HepG2 (cell line): ENCODE data around the gene OSBPL9. TPM values are rescaled to one million over a fixed set of nuclear protein-coding genes. Genes with fewer than 3 reads are reported as not detected.

Experiments
- ATAC-seq: fragments of 200-7000 bp; cut with Tn5 transposase; 3 replicates; pipeline ENCODE4 v1.9.1; 2020; ENCODE audit warnings: mild to moderate bottlenecking, moderate library complexity
- BruUV-seq: library from RNA; stranded (reverse); fragments of 400-500 nt; replicated peaks from 2 replicates; lab custom pipeline; 2021; lab: Mats Ljungman, UMichigan
- CTCF ChIA-PET: fragments of 300-600 bp; formaldehyde crosslinking; extraction: SDS; loops from one replicate; lab custom pipeline; 2021; ENCODE audit warnings: low total read pairs, inconsistent platforms, low intra/inter-chr PET ratio; lab: Yijun Ruan, JAX
- POLR2A ChIA-PET: fragments of 350-600 bp; sonication (Branson Sonifier 250); formaldehyde crosslinking; loops from one replicate; lab custom pipeline; 2020; ENCODE audit warnings: antibody characterized with exemption, inconsistent platforms; lab: Yijun Ruan, JAX
- DNase-seq: peaks from one replicate; pipeline ENCODE4 v3.0.0-alpha.2; 2015; ENCODE audit warnings: low spot score
- FAIRE-seq: peaks from 3 replicates; lab custom pipeline; 2011; peaks lifted over from hg19 to GRCh38; lab: Jason Lieb, UNC
- H2AFZ ChIP-seq: one replicate; pipeline ENCODE4 v1.6.1; 2011; ENCODE audit warnings: low read length, inconsistent platforms
- H3K27ac ChIP-seq: fragments of 300-600 bp; 3 replicates; pipeline ENCODE4 v1.8.0; 2011; ENCODE audit warnings: mixed run types, mild to moderate bottlenecking, mixed read lengths, low read length, inconsistent platforms; ENCODE audit not compliant: insufficient read depth; ENCODE audit errors: extremely low read length
- H3K27me3 ChIP-seq, 2 experiments: fragments of 200-600 bp in 1 of 2; 2 replicates in 1 of 2; 3 replicates in 1 of 2; pipeline versions ENCODE4 v1.6.0 to v1.8.0; 2011; ENCODE audit warnings: low read length in 2 of 2, mild to moderate bottlenecking in 2 of 2, moderate library complexity in 2 of 2, inconsistent platforms in 1 of 2; ENCODE audit not compliant: insufficient read depth in 2 of 2, control insufficient read depth in 1 of 2
- H3K36me3 ChIP-seq, 2 experiments: fragments of 200-600 bp in 1 of 2; replicated peaks in 1 of 2; 2 replicates in 1 of 2; 3 replicates in 1 of 2; pipeline versions ENCODE4 v1.5.1 to v1.8.0; 2011; ENCODE audit warnings: low read length in 2 of 2, inconsistent platforms in 1 of 2; ENCODE audit not compliant: insufficient read depth in 2 of 2, control insufficient read depth in 1 of 2
- H3K4me1 ChIP-seq: 2 replicates; pipeline ENCODE4 v1.5.1; 2012; ENCODE audit warnings: low read length, inconsistent platforms; ENCODE audit not compliant: insufficient read depth
- H3K4me2 ChIP-seq: 2 replicates; pipeline ENCODE4 v1.6.0; 2011; ENCODE audit warnings: low read depth, low read length, inconsistent platforms
- H3K4me3 ChIP-seq, 3 experiments: fragments of 200-600 bp in 1 of 3; sonication (generic), shearing (Covaris generic) in 1 of 3; replicated peaks in 1 of 3; 2 replicates each; pipeline ENCODE4 v1.5.1; 2011 to 2016; ENCODE audit warnings: low read length in 3 of 3, inconsistent platforms in 2 of 3, low read depth in 2 of 3, mild to moderate bottlenecking in 2 of 3, control low read depth in 1 of 3, mixed read lengths in 1 of 3; ENCODE audit not compliant: insufficient read depth in 1 of 3
- H3K79me2 ChIP-seq: one replicate; pipeline ENCODE4 v1.6.1; 2011; ENCODE audit warnings: low read length, inconsistent platforms; ENCODE audit not compliant: insufficient read depth
- H3K9ac ChIP-seq: 2 replicates; pipeline ENCODE4 v1.6.0; 2011; ENCODE audit warnings: mild to moderate bottlenecking, low read depth, low read length, inconsistent platforms; ENCODE audit not compliant: insufficient read depth
- H3K9me3 ChIP-seq: 2 replicates; pipeline ENCODE4 v1.5.1; 2012; ENCODE audit warnings: mild to moderate bottlenecking, low read length
- H4K20me1 ChIP-seq: 2 replicates; pipeline ENCODE4 v1.6.0; 2011; ENCODE audit warnings: inconsistent platforms, mild to moderate bottlenecking, low read length, moderate library complexity; ENCODE audit not compliant: insufficient read depth
- DNMT1 ChIP-seq: sonication (generic); formaldehyde crosslinking; IDR thresholded peaks from 2 replicates; pipeline ENCODE4 v1.5.1; 2020; ENCODE audit warnings: mild to moderate bottlenecking, missing genetic modification reagents
- FLYWCH1 ChIP-seq: sonication (generic); formaldehyde crosslinking; IDR thresholded peaks from 2 replicates; pipeline ENCODE4 v1.8.1; 2023; ENCODE audit warnings: mild to moderate bottlenecking, missing genetic modification reagents
- GATAD2A ChIP-seq: IDR thresholded peaks from 2 replicates; pipeline ENCODE4 v1.6.1; 2016
- HNRNPLL ChIP-seq: fragments of 200-400 bp; formaldehyde crosslinking; IDR thresholded peaks from 2 replicates; pipeline ENCODE4 v1.6.1; 2017; ENCODE audit warnings: mild to moderate bottlenecking, low read depth, low read length; ENCODE audit not compliant: poor library complexity, severe bottlenecking
- KDM4B ChIP-seq: sonication (generic); formaldehyde crosslinking; IDR thresholded peaks from 2 replicates; pipeline ENCODE4 v1.4.0; 2020; ENCODE audit warnings: missing genetic modification reagents
- MYC ChIP-seq: sonication (generic); formaldehyde crosslinking; IDR thresholded peaks from 2 replicates; pipeline ENCODE4 v1.9.0; 2021; ENCODE audit warnings: missing genetic modification reagents, borderline replicate concordance
- NRL ChIP-seq: sonication (generic); formaldehyde crosslinking; IDR thresholded peaks from 2 replicates; pipeline ENCODE4 v1.5.0; 2020; ENCODE audit warnings: missing genetic modification reagents, mild to moderate bottlenecking, moderate library complexity, borderline replicate concordance
- RORA ChIP-seq: sonication (generic); formaldehyde crosslinking; IDR thresholded peaks from 2 replicates; pipeline ENCODE4 v1.5.0; 2020; ENCODE audit warnings: mild to moderate bottlenecking, missing genetic modification reagents, moderate library complexity
- SMARCE1 ChIP-seq: fragments of 450-650 bp; IDR thresholded peaks from 2 replicates; pipeline ENCODE4 v1.6.1; 2017; ENCODE audit warnings: borderline replicate concordance
- SNAI1 ChIP-seq: sonication (generic); formaldehyde crosslinking; IDR thresholded peaks from 2 replicates; pipeline ENCODE4 v1.5.0; 2020; ENCODE audit warnings: mild to moderate bottlenecking, missing genetic modification reagents, borderline replicate concordance
- STAT6 ChIP-seq: sonication (generic); formaldehyde crosslinking; IDR thresholded peaks from 2 replicates; pipeline ENCODE4 v1.4.0; 2020; ENCODE audit warnings: missing genetic modification reagents, mild to moderate bottlenecking, borderline replicate concordance
- TBX2 ChIP-seq: sonication (generic); formaldehyde crosslinking; IDR thresholded peaks from 2 replicates; pipeline ENCODE4 v1.5.0; 2020; ENCODE audit warnings: missing genetic modification reagents, mild to moderate bottlenecking, borderline replicate concordance
- ZNF562 ChIP-seq: sonication (generic); formaldehyde crosslinking; IDR thresholded peaks from 2 replicates; pipeline ENCODE4 v1.8.0; 2022; ENCODE audit warnings: missing genetic modification reagents, borderline replicate concordance
- ZNF563 ChIP-seq: sonication (generic); formaldehyde crosslinking; IDR thresholded peaks from 2 replicates; pipeline ENCODE4 v1.8.0; 2022; ENCODE audit warnings: mild to moderate bottlenecking, moderate library complexity, missing genetic modification reagents
- ZNF790 ChIP-seq: sonication (generic); formaldehyde crosslinking; IDR thresholded peaks from 2 replicates; pipeline ENCODE4 v1.8.0; 2022; ENCODE audit warnings: missing genetic modification reagents, mild to moderate bottlenecking, borderline replicate concordance
- WGBS: methylation state at CpG from one replicate; pipeline ENCODE4 v1.1.6; 2017; ENCODE audit warnings: low lambda C conversion rate; 5-methylcytosine and 5-hydroxymethylcytosine counted together
- in situ Hi-C: cut with HindIII; loops from 2 replicates; pipeline ENCODE4 v1.10.0; 2017; ENCODE audit warnings: low pct_unique_long_range_greater_than_20kb; ENCODE audit not compliant: extremely low pct_ligation_motif_present
- intact Hi-C: fragments of 100-400 bp; cut with micrococcal nuclease; formaldehyde crosslinking; loops from one replicate; pipeline ENCODE4 v1.10.0; 2022; ENCODE audit not compliant: unreplicated experiment
- polyA plus RNA-seq, 8 experiments: library from polyadenylated mRNA; depleted of rRNA in 3 of 8; stranded (reverse) in 7 of 8; unstranded in 1 of 8; fragments of >200 nt; fragmentation: Illumina TruSeq in 4 of 8; extraction: Trizol in 4 of 8; gene quantifications; 2 replicates each; pipeline versions ENCODE4 v1.2.1 to v1.2.3, GENCODE V29; 2011 to 2016; ENCODE audit warnings: low read depth in 4 of 8, missing spikeins in 1 of 8, mixed read lengths in 1 of 8; ENCODE audit not compliant: insufficient read depth in 1 of 8
- total RNA-seq, 5 experiments: library from RNA; depleted of rRNA; stranded (reverse); fragments of >200 nt; fragmentation: Illumina TruSeq; extraction: Trizol; gene quantifications; 2 replicates each; pipeline ENCODE4 v1.2.3, GENCODE V29; 2016; ENCODE audit warnings: low read depth in 1 of 5
- TF ChIP-seq, protein P1 (sequence below): sonication (generic); formaldehyde crosslinking; IDR thresholded peaks from 2 replicates; pipeline ENCODE4 v1.8.1; 2023; ENCODE audit warnings: mild to moderate bottlenecking, missing genetic modification reagents, borderline replicate concordance
- TF ChIP-seq, protein P2 (sequence below): sonication (generic); formaldehyde crosslinking; conservative IDR thresholded peaks from 2 replicates; pipeline ENCODE4 v1.8.1; 2023; ENCODE audit warnings: missing genetic modification reagents

The OSBPL9 gene
- total and polyA plus RNA-seq, 2 of the 13 experiments (the other 11 are each of a cell fraction or from before 2014, with no cell fraction given), result 83.6 to 142 TPM

DNA sequence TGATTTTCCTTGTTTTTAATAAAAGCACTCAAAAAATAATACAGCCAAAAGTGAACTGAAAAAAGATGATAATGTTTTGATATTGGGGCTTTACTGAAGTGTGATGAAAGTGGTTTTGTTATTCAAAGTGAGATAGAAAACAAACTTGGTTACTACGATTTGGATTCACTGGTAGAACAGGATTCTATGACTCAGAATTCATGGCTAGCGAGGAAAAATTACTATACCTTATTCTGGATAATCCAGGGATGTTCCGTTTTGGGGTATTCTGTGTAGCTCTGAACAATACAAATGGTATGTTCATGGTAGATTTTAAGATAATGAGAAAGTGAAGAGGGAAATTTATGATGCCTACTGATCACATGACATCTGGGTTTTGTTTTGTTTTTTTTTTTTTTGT is 144.0 kb downstream of the OSBPL9 start:
- no peak overlapping the region for H2AFZ ChIP-seq
- no peak for DNase-seq
- TF ChIP-seq KDM4B (CRISPR knock-in tag) (no peak), ZNF562 (CRISPR knock-in tag) (no peak), ZNF563 (CRISPR knock-in tag) (no peak), RORA (no peak), SNAI1 (CRISPR knock-in tag) (no peak)
- TF ChIP-seq, protein P1, sequence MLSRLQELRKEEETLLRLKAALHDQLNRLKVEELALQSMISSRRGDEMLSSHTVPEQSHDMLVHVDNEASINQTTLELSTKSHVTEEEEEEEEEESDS (CRISPR knock-in tag), result no peak
- TF ChIP-seq, protein P2, sequence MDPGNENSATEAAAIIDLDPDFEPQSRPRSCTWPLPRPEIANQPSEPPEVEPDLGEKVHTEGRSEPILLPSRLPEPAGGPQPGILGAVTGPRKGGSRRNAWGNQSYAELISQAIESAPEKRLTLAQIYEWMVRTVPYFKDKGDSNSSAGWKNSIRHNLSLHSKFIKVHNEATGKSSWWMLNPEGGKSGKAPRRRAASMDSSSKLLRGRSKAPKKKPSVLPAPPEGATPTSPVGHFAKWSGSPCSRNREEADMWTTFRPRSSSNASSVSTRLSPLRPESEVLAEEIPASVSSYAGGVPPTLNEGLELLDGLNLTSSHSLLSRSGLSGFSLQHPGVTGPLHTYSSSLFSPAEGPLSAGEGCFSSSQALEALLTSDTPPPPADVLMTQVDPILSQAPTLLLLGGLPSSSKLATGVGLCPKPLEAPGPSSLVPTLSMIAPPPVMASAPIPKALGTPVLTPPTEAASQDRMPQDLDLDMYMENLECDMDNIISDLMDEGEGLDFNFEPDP, result no peak
- CTCF ChIA-PET, result no interaction called here
- H3K9ac ChIP-seq, result no peak overlapping the region
- H4K20me1 ChIP-seq, result no peaks in the 10 kb centered on the region
- H3K79me2 ChIP-seq, result no peaks in the 10 kb centered on the region
- WGBS, result 97% methylated on average over 3 of the region's 3 CpGs
- no TSS peak for BruUV-seq
- no peak overlapping the region for H3K27ac ChIP-seq
- in situ Hi-C loops, result no loop called here
- ATAC-seq, result no peak
- no peak overlapping the region for H3K4me2 ChIP-seq
- no peak for FAIRE-seq
- no peaks in the 10 kb centered on the region for H3K27me3 ChIP-seq
- no peaks in the 10 kb centered on the region for H3K9me3 ChIP-seq
- POLR2A ChIA-PET, result no interaction called here
- H3K4me3 ChIP-seq, result no peak overlapping the region
- H3K36me3 ChIP-seq, result peaks cover 1 to 45% of the 10 kb centered on the region in 2 experiments; a peak in 4 of 5 replicates
- H3K4me1 ChIP-seq, result no peaks in the 10 kb centered on the region
- intact Hi-C loops, result no loop called here

GRCh38 chr1:51761351-51761750 is 144.5 kb downstream of the OSBPL9 start:
- BruUV-seq, result no TSS peak
- WGBS, result 92% methylated on average over 1 of the region's 1 CpG
- no peak for DNase-seq
- no peak for FAIRE-seq
- Histone ChIP-seq H3K27ac (no peak overlapping the region), H2AFZ (no peak overlapping the region), H3K79me2 (no peaks in the 10 kb centered on the region), H3K9ac (no peak overlapping the region), H4K20me1 (no peaks in the 10 kb centered on the region), H3K36me3 (peaks cover 1 to 45% of the 10 kb centered on the region in 2 experiments; a peak in 4 of 5 replicates), H3K4me1 (no peaks in the 10 kb centered on the region), H3K27me3 (no peaks in the 10 kb centered on the region), H3K4me2 (no peak overlapping the region), H3K9me3 (no peaks in the 10 kb centered on the region), H3K4me3 (no peak overlapping the region)
- in situ Hi-C loops, result no loop called here
- ChIA-PET POLR2A (no interaction called here), CTCF (no interaction called here)
- intact Hi-C loops, result no loop called here
- no peak for ATAC-seq
- TF ChIP-seq TBX2 (CRISPR knock-in tag) (no peak), MYC (CRISPR knock-in tag) (no peak), ZNF790 (CRISPR knock-in tag) (no peak), STAT6 (CRISPR knock-in tag) (no peak), DNMT1 (no peak), GATAD2A (CRISPR knock-in tag) (no peak), SMARCE1 (no peak), FLYWCH1 (CRISPR knock-in tag) (no peak), NRL (CRISPR knock-in tag) (no peak), HNRNPLL (no peak)
